HepG2 (cell line): Measurements from ENCODE around the gene ANKRD39. TPM values are rescaled to one million over a fixed set of nuclear protein-coding genes. Genes with fewer than 3 reads are reported as not detected.

Source experiments
- ATAC-seq: fragments of 200-7000 bp; cut with Tn5 transposase; 3 replicates; pipeline ENCODE4 v1.9.1; 2020; ENCODE audit warnings: mild to moderate bottlenecking, moderate library complexity
- BruUV-seq: library from RNA; stranded (reverse); fragments of 400-500 nt; replicated peaks from 2 replicates; lab custom pipeline; 2021; lab: Mats Ljungman, UMichigan
- CTCF ChIA-PET: fragments of 300-600 bp; formaldehyde crosslinking; extraction: SDS; loops from one replicate; lab custom pipeline; 2021; ENCODE audit warnings: low total read pairs, inconsistent platforms, low intra/inter-chr PET ratio; lab: Yijun Ruan, JAX
- POLR2A ChIA-PET: fragments of 350-600 bp; sonication (Branson Sonifier 250); formaldehyde crosslinking; loops from one replicate; lab custom pipeline; 2020; ENCODE audit warnings: antibody characterized with exemption, inconsistent platforms; lab: Yijun Ruan, JAX
- DNase-seq: peaks from one replicate; pipeline ENCODE4 v3.0.0-alpha.2; 2015; ENCODE audit warnings: low spot score
- FAIRE-seq: peaks from 3 replicates; lab custom pipeline; 2011; peaks lifted over from hg19 to GRCh38; lab: Jason Lieb, UNC
- H2AFZ ChIP-seq: one replicate; pipeline ENCODE4 v1.6.1; 2011; ENCODE audit warnings: low read length, inconsistent platforms
- H3K27ac ChIP-seq: fragments of 300-600 bp; 3 replicates; pipeline ENCODE4 v1.8.0; 2011; ENCODE audit warnings: mixed run types, mild to moderate bottlenecking, mixed read lengths, low read length, inconsistent platforms; ENCODE audit not compliant: insufficient read depth; ENCODE audit errors: extremely low read length
- H3K27me3 ChIP-seq, 2 experiments: fragments of 200-600 bp in 1 of 2; 2 replicates in 1 of 2; 3 replicates in 1 of 2; pipeline versions ENCODE4 v1.6.0 to v1.8.0; 2011; ENCODE audit warnings: low read length in 2 of 2, mild to moderate bottlenecking in 2 of 2, moderate library complexity in 2 of 2, inconsistent platforms in 1 of 2; ENCODE audit not compliant: insufficient read depth in 2 of 2, control insufficient read depth in 1 of 2
- H3K36me3 ChIP-seq, 2 experiments: fragments of 200-600 bp in 1 of 2; replicated peaks in 1 of 2; 2 replicates in 1 of 2; 3 replicates in 1 of 2; pipeline versions ENCODE4 v1.5.1 to v1.8.0; 2011; ENCODE audit warnings: low read length in 2 of 2, inconsistent platforms in 1 of 2; ENCODE audit not compliant: insufficient read depth in 2 of 2, control insufficient read depth in 1 of 2
- H3K4me1 ChIP-seq: 2 replicates; pipeline ENCODE4 v1.5.1; 2012; ENCODE audit warnings: low read length, inconsistent platforms; ENCODE audit not compliant: insufficient read depth
- H3K4me2 ChIP-seq: 2 replicates; pipeline ENCODE4 v1.6.0; 2011; ENCODE audit warnings: low read depth, low read length, inconsistent platforms
- H3K4me3 ChIP-seq, 3 experiments: fragments of 200-600 bp in 1 of 3; sonication (generic), shearing (Covaris generic) in 1 of 3; replicated peaks in 1 of 3; 2 replicates each; pipeline ENCODE4 v1.5.1; 2011 to 2016; ENCODE audit warnings: low read length in 3 of 3, inconsistent platforms in 2 of 3, low read depth in 2 of 3, mild to moderate bottlenecking in 2 of 3, control low read depth in 1 of 3, mixed read lengths in 1 of 3; ENCODE audit not compliant: insufficient read depth in 1 of 3
- H3K79me2 ChIP-seq: one replicate; pipeline ENCODE4 v1.6.1; 2011; ENCODE audit warnings: low read length, inconsistent platforms; ENCODE audit not compliant: insufficient read depth
- H3K9ac ChIP-seq: 2 replicates; pipeline ENCODE4 v1.6.0; 2011; ENCODE audit warnings: mild to moderate bottlenecking, low read depth, low read length, inconsistent platforms; ENCODE audit not compliant: insufficient read depth
- H3K9me3 ChIP-seq: 2 replicates; pipeline ENCODE4 v1.5.1; 2012; ENCODE audit warnings: mild to moderate bottlenecking, low read length
- H4K20me1 ChIP-seq: 2 replicates; pipeline ENCODE4 v1.6.0; 2011; ENCODE audit warnings: inconsistent platforms, mild to moderate bottlenecking, low read length, moderate library complexity; ENCODE audit not compliant: insufficient read depth
- BORCS8-MEF2B ChIP-seq: sonication (generic); formaldehyde crosslinking; IDR thresholded peaks from 2 replicates; pipeline ENCODE4 v1.8.0; 2022; ENCODE audit warnings: mild to moderate bottlenecking, missing genetic modification reagents
- DR1 ChIP-seq: sonication (generic); formaldehyde crosslinking; IDR thresholded peaks from 2 replicates; pipeline ENCODE4 v1.8.0; 2021; ENCODE audit warnings: mild to moderate bottlenecking, missing genetic modification reagents, inconsistent platforms
- HCFC1 ChIP-seq: fragments of 150-350 bp; IDR thresholded peaks from 2 replicates; pipeline ENCODE4 v1.6.1; 2014; ENCODE audit warnings: low read depth, low read length
- ISL2 ChIP-seq: sonication (generic); formaldehyde crosslinking; IDR thresholded peaks from 2 replicates; pipeline ENCODE4 v1.5.0; 2020; ENCODE audit warnings: missing genetic modification reagents
- NR1H2 ChIP-seq: sonication (generic); formaldehyde crosslinking; IDR thresholded peaks from 2 replicates; pipeline ENCODE4 v1.8.1; 2022; ENCODE audit warnings: low read depth, missing genetic modification reagents, borderline replicate concordance
- POLR2AphosphoS5 ChIP-seq: IDR thresholded peaks from 2 replicates; pipeline ENCODE4 v1.6.1; 2012; ENCODE audit warnings: low read depth, low read length
- POLR2G ChIP-seq: fragments of 200-400 bp; formaldehyde crosslinking; IDR thresholded peaks from 2 replicates; pipeline ENCODE4 v1.6.1; 2018; ENCODE audit warnings: mild to moderate bottlenecking, low read depth, low read length, moderate library complexity
- PRMT3 ChIP-seq: sonication (generic); formaldehyde crosslinking; IDR thresholded peaks from 2 replicates; pipeline ENCODE4 v1.8.1; 2022; ENCODE audit warnings: low read depth, mild to moderate bottlenecking, moderate library complexity, missing genetic modification reagents, borderline replicate concordance
- REPIN1 ChIP-seq: sonication (generic); formaldehyde crosslinking; IDR thresholded peaks from 2 replicates; pipeline ENCODE4 v1.8.0; 2022; ENCODE audit warnings: missing genetic modification reagents, low read depth, mild to moderate bottlenecking, borderline replicate concordance
- TARDBP ChIP-seq: sonication (generic); formaldehyde crosslinking; IDR thresholded peaks from 2 replicates; pipeline ENCODE4 v1.8.0; 2022; ENCODE audit warnings: mild to moderate bottlenecking, missing genetic modification reagents
- ZC3H4 ChIP-seq: sonication (generic); formaldehyde crosslinking; IDR thresholded peaks from 2 replicates; pipeline ENCODE4 v1.4.0; 2020; ENCODE audit warnings: missing genetic modification reagents, borderline replicate concordance
- ZFP91 ChIP-seq: sonication (generic); formaldehyde crosslinking; IDR thresholded peaks from 2 replicates; pipeline ENCODE4 v1.9.0; 2022; ENCODE audit warnings: missing genetic modification reagents, mild to moderate bottlenecking, borderline replicate concordance
- ZNF605 ChIP-seq: sonication (generic); formaldehyde crosslinking; IDR thresholded peaks from 2 replicates; pipeline ENCODE4 v1.8.0; 2022; ENCODE audit warnings: mild to moderate bottlenecking, missing genetic modification reagents
- ZSCAN21 ChIP-seq: sonication (generic); formaldehyde crosslinking; IDR thresholded peaks from 2 replicates; pipeline ENCODE4 v1.8.0; 2022; ENCODE audit warnings: mild to moderate bottlenecking, missing genetic modification reagents, moderate library complexity, borderline replicate concordance
- WGBS: methylation state at CpG from one replicate; pipeline ENCODE4 v1.1.6; 2017; ENCODE audit warnings: low lambda C conversion rate; 5-methylcytosine and 5-hydroxymethylcytosine counted together
- in situ Hi-C: cut with HindIII; loops from 2 replicates; pipeline ENCODE4 v1.10.0; 2017; ENCODE audit warnings: low pct_unique_long_range_greater_than_20kb; ENCODE audit not compliant: extremely low pct_ligation_motif_present
- intact Hi-C: fragments of 100-400 bp; cut with micrococcal nuclease; formaldehyde crosslinking; loops from one replicate; pipeline ENCODE4 v1.10.0; 2022; ENCODE audit not compliant: unreplicated experiment
- polyA plus RNA-seq, 8 experiments: library from polyadenylated mRNA; depleted of rRNA in 3 of 8; stranded (reverse) in 7 of 8; unstranded in 1 of 8; fragments of >200 nt; fragmentation: Illumina TruSeq in 4 of 8; extraction: Trizol in 4 of 8; gene quantifications; 2 replicates each; pipeline versions ENCODE4 v1.2.1 to v1.2.3, GENCODE V29; 2011 to 2016; ENCODE audit warnings: low read depth in 4 of 8, missing spikeins in 1 of 8, mixed read lengths in 1 of 8; ENCODE audit not compliant: insufficient read depth in 1 of 8
- total RNA-seq, 5 experiments: library from RNA; depleted of rRNA; stranded (reverse); fragments of >200 nt; fragmentation: Illumina TruSeq; extraction: Trizol; gene quantifications; 2 replicates each; pipeline ENCODE4 v1.2.3, GENCODE V29; 2016; ENCODE audit warnings: low read depth in 1 of 5
- TF ChIP-seq, protein P1 (sequence below): sonication (generic); formaldehyde crosslinking; IDR thresholded peaks from 2 replicates; pipeline ENCODE4 v1.4.0; 2020; ENCODE audit warnings: missing genetic modification reagents

Gene ANKRD39
- total and polyA plus RNA-seq, 2 of the 13 experiments (the other 11 are each of a cell fraction or from before 2014, with no cell fraction given) = 23.2 to 24.8 TPM

GRCh38 chr2:96859681-96860064 lies 1.9 kb upstream of the ANKRD39 start:
- Histone ChIP-seq H3K4me3 (no peak overlapping the region), H2AFZ (no peak overlapping the region), H3K27ac (peak overlapping the region; percentile 67), H3K27me3 (no peaks in the 10 kb centered on the region; a peak in 1 of 5 replicates), H3K4me2 (no peak overlapping the region), H3K4me1 (peaks cover 63% of the 10 kb centered on the region), H3K36me3 (peaks cover 22 to 39% of the 10 kb centered on the region in 2 experiments), H3K9me3 (no peaks in the 10 kb centered on the region), H3K9ac (no peak overlapping the region), H4K20me1 (no peaks in the 10 kb centered on the region), H3K79me2 (peaks cover 19% of the 10 kb centered on the region)
- FAIRE-seq = no peak
- 71% methylated on average over 4 of the region's 4 CpGs for WGBS
- in situ Hi-C loops (loop anchor here (5.0 kb wide), 1 partner anchor 93 kb away; no protein-coding TSS in a partner anchor), intact Hi-C loops (no loop called here)
- POLR2A ChIA-PET = interaction anchor here (6.1 kb wide), 1 partner anchor 9 kb away, joined by 152 read pairs; the partner anchor contains the start of gene SEMA4C
- TF ChIP-seq PRMT3 (CRISPR knock-in tag) (no peak), DR1 (no peak), POLR2AphosphoS5 (0 out of 2 replicates have a peak, but pooled peaks have one; percentile 12), NR1H2 (CRISPR knock-in tag) (no peak)
- ATAC-seq = no peak
- BruUV-seq = no TSS peak
- DNase-seq = no peak
- CTCF ChIA-PET = interaction anchor here (2.4 kb wide), 1 partner anchor 91 kb away, joined by 29 read pairs; no protein-coding TSS in a partner anchor

DNA sequence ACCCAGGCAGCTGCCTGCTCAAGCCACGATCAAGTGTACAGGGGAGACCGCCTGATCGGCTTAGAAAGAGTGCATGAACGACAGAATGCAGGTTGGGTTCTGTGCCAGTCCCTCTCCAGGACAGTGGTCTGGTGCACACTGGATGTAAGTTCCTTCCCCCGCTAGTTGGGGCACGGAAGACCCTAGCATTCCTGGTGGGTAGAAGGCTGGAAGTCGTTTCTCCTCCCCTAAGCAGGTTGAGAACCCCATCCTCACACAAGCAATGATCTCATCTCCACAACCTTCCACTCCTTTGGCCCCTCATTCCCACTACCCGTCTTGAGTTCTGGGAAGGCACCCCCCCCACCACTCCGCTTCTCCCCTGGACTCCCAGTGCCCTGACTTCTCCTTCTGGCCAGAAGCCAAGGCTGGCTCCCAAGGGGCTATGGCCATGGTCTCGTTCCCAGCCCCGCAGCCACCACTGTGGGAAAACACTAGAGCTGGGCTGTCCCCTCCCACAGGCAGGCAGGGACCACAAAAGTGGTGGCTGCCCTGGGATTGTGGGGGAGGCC lies 1.4 kb upstream of the ANKRD39 start:
- Histone ChIP-seq H3K4me3 (peak overlapping the region in 1 of 3 experiments; percentile 84; a peak in 1 of 6 replicates), H2AFZ (no peak overlapping the region), H3K27ac (peak overlapping the region; percentile 67), H3K4me1 (peaks cover 68% of the 10 kb centered on the region), H3K9me3 (no peaks in the 10 kb centered on the region), H3K9ac (peak overlapping the region; percentile 75), H3K79me2 (peaks cover 19% of the 10 kb centered on the region), H3K27me3 (no peaks in the 10 kb centered on the region; a peak in 1 of 5 replicates), H3K36me3 (peaks cover 19 to 38% of the 10 kb centered on the region in 2 experiments), H3K4me2 (peak overlapping the region; percentile 78), H4K20me1 (no peaks in the 10 kb centered on the region)
- ChIA-PET POLR2A (interaction anchor here (1.4 to 6.1 kb wide), 7 partner anchors 10 to 92 kb away, joined by 3 to 152 read pairs (median 17); partner anchors contain the start of genes CNNM3 and SEMA4C), CTCF (interaction anchor here (2.0 to 2.4 kb wide), 2 partner anchors 10 to 92 kb away, joined by 17 to 29 read pairs; no protein-coding TSS in a partner anchor)
- in situ Hi-C loops = loop anchor here (5.0 kb wide), 1 partner anchor 93 kb away; no protein-coding TSS in a partner anchor
- intact Hi-C loops = no loop called here
- DNase-seq (no peak), ATAC-seq (no peak), FAIRE-seq (no peak)
- BruUV-seq = no TSS peak
- WGBS = 92% methylated on average over 11 of the region's 11 CpGs
- TF ChIP-seq HCFC1 (0 out of 2 replicates have a peak, but pooled peaks have one; percentile 4), REPIN1 (CRISPR knock-in tag) (no peak), POLR2G (peak; percentile 56), BORCS8-MEF2B (CRISPR knock-in tag) (peak; percentile 4; the same call in 1 of the 2 replicates), ZC3H4 (CRISPR knock-in tag) (0 out of 2 replicates have a peak, but pooled peaks have one; percentile 8), ZFP91 (CRISPR knock-in tag) (0 out of 2 replicates have a peak, but pooled peaks have one; percentile 30), ZSCAN21 (0 out of 2 replicates have a peak, but pooled peaks have one; percentile 38), TARDBP (0 out of 2 replicates have a peak, but pooled peaks have one; percentile 13), ZNF605 (CRISPR knock-in tag) (peak; percentile 19; the same call in 1 of the 2 replicates), ISL2 (CRISPR knock-in tag) (0 out of 2 replicates have a peak, but pooled peaks have one; percentile 20)
- TF ChIP-seq, protein P1, sequence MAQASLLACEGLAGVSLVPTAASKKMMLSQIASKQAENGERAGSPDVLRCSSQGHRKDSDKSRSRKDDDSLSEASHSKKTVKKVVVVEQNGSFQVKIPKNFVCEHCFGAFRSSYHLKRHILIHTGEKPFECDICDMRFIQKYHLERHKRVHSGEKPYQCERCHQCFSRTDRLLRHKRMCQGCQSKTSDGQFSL (CRISPR knock-in tag) = peak; percentile 62; the same call in 1 of the 2 replicates
